GM12874 (cell line): ENCODE measurements around the gene HS3ST5.

Experiments used
- TF ChIP-seq, protein P1 (sequence below): IDR thresholded peaks from 2 replicates; pipeline ENCODE4 v1.5.1; 2011; ENCODE audit warnings: low read depth, mild to moderate bottlenecking, control low read depth, low read length, moderate library complexity; ENCODE audit not compliant: insufficient read depth

Gene HS3ST5

DNA sequence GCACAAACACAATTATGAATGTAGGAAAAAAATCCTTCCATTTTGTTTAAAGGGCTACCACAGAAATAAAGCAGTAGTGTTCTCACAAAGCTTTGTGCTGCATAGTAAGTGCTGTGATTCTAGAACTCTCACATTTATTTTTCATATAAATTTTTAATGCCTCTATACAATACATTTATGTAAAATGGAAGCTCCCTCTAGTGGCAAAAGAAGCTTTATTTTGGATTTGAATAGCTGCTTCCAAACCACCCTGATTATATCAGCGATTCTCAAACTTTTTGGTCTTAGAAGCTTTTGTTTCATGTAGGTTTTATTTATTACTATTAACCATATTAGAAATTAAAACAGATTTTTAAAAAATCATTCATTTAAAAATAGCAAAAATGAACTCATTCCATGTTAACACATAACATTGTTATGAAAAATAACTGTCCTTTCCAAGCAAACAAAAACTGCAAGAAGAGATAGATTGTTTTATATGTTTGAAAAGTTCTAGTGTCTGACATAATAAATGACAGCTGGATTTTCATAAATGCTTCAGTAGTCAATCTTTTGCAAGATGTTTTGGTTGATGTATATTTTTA lies 38.4 kb downstream of the HS3ST5 start:
- TF ChIP-seq, protein P1, sequence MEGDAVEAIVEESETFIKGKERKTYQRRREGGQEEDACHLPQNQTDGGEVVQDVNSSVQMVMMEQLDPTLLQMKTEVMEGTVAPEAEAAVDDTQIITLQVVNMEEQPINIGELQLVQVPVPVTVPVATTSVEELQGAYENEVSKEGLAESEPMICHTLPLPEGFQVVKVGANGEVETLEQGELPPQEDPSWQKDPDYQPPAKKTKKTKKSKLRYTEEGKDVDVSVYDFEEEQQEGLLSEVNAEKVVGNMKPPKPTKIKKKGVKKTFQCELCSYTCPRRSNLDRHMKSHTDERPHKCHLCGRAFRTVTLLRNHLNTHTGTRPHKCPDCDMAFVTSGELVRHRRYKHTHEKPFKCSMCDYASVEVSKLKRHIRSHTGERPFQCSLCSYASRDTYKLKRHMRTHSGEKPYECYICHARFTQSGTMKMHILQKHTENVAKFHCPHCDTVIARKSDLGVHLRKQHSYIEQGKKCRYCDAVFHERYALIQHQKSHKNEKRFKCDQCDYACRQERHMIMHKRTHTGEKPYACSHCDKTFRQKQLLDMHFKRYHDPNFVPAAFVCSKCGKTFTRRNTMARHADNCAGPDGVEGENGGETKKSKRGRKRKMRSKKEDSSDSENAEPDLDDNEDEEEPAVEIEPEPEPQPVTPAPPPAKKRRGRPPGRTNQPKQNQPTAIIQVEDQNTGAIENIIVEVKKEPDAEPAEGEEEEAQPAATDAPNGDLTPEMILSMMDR: 0 out of 2 replicates have a peak, but pooled peaks have one; percentile 37

DNA sequence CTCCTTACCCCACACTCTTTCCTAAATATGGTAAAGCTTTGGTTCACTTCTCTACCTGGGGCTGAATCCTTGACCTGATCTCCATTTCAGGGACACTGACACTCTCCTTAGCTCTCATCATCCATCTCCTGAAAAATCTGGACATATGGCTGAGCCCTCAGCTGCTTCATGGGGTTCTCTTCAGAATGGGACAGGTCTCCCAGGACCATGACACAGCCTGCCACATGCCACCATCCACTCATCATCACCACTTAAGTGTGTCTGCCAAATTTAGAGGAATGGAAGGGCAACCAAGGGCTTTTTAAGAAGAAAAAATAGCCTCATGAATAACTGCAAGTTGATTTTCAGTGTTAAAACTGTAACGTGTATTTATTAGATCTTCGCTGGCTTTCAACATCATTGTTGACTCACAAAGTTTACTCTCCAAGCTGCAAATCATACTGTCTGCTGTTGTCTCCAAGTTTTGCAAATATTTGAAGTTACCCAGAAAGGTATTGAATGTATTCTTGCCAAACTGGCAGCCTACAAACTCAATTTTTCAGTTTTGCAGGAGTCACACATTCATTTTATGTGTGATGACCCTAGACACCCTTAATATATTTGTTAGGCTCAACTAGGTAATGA lies 41.1 kb downstream of the HS3ST5 start:
- TF ChIP-seq, protein P1: no peak

DNA sequence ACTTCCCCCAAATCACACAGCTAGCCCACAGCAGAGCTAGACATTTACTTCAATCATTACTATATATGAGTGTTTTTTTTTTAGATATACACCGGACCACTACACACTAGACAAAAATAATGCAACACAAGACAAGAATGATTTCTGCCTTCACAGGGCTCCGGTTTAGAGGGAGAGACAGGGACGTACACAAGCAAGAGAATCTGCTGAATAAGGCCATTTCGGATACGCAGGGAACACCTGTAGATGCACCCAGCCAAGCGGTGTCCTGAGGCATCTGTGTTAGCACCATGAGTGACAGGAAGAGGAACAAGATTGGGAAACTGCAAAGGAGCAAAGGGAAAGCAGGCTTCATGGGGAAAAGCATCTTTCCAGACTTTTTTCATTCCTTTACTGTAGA lies 45.7 kb downstream of the HS3ST5 start:
- TF ChIP-seq, protein P1: no peak

DNA sequence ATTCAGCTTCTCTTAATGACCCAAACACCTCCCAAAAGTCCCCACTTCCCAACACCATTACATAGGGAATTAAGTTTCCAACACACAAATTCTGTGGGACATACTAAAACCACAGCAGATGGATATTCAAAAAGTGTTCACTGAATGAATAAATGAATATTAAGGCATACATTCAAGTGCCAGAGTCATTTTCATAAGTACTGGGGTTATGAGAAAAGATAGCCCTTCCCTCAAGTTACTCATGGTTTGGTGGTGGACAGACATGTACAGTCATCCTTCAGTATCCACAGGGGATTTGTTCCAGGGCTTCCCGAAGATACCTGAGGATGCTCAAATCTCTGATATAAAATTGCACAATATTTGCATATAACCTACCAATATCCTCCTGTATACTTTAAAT lies 50.4 kb downstream of the HS3ST5 start:
- TF ChIP-seq, protein P1: no peak

DNA sequence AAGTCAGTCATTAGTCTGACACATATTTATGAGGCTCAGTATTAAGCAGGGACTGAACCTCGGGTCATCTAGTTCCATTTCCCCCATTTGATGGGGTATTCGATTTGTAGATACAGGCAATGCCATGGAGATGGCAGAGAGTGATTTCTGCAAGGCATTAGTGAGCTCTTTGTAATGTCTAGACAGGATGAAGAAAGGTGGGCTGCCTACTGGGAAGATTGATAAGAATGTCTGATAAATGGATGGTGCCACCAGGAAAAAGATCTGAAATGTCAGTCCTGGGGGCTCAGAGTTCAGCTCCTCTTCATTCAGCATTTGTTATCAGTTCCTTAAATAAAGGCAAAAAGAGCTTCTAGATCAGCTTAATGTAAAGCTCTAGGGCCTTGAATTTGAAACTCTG lies 51.4 kb downstream of the HS3ST5 start:
- TF ChIP-seq, protein P1: no peak

DNA sequence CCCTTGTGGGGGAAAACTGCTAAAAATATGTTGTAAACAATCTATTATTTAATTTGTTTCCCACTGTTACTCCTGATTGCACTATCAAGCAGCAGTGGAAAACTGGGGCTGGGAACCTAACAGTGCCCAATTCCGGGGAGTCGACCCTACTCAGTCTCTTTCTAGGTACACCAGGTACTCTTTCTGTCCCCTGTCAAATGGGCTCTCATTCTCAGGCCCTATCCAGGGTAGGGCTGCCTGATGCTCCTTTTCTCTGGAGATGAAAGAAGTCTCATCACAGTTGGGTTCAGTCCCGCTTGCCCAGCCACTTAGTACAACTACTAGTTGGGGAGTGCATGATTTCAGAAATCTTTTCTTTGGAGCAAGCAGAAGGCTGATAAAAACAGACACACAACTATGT lies 52.0 kb downstream of the HS3ST5 start:
- TF ChIP-seq, protein P1: no peak

DNA sequence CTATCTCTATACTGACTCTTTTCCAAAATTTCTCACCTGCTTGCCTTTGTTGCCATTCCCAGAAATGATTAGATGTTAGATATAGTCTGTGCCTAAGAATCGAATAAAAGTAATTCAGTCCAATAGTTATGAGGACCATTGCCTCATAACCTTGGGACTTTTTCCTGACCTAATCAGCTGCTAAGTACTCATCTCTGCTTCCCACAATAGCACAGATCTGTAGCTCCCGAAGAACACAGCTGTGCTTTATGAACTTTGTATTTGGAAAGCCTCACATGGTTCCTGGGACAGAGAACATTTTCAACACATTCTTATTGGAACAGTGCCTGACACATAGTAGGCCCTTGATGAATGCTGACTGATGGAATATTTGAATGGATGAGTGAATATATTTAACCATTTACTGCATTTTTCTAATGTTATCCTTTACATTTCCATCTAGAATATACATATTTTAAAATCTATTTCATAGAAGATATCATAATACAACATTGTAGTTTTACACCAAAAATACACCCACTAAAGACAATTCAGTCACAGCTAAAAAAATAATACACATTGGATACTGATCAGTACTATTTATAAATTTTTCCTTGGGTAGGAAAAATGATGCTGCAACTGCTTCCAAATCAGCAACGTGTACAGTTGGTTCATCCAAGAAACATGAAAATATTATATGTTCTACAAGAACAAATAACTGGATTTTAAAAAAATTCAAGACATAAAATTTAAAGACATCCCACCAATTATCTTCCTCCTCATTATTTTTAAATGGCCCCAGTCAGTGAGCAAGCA lies 53.9 kb downstream of the HS3ST5 start:
- TF ChIP-seq, protein P1: no peak
